SK-N-SH (cell line): ENCODE results near the gene FMNL2. TPM values are rescaled to one million over a fixed set of nuclear protein-coding genes. Genes with fewer than 3 reads are reported as not detected.

Source experiments
- CTCF ChIA-PET: fragments of 300-600, 350-600 bp; formaldehyde crosslinking; extraction: SDS; loops from one replicate; lab custom pipeline; 2021; lab: Yijun Ruan, JAX
- POLR2A ChIA-PET: fragments of 350-600 bp; sonication (Branson Sonifier 250); formaldehyde crosslinking; extraction: SDS; loops from one replicate; lab custom pipeline; 2020; ENCODE audit warnings: antibody characterized with exemption, inconsistent platforms; lab: Yijun Ruan, JAX
- DNase-seq: peaks from one replicate; pipeline ENCODE4 v3.0.0; 2012
- H2AFZ ChIP-seq: fragments of 200-600 bp; sonication (generic); 2 replicates; pipeline ENCODE4 v1.8.1; 2016; ENCODE audit warnings: antibody characterized with exemption, mild to moderate bottlenecking, low read depth
- H3F3A ChIP-seq: fragments of 200-600 bp; sonication (generic); replicated peaks from 2 replicates; pipeline ENCODE3; 2016; ENCODE audit warnings: antibody characterized with exemption, mild to moderate bottlenecking; ENCODE audit not compliant: insufficient read depth
- H3K27ac ChIP-seq, 2 experiments: fragments of 200-500 bp in 1 of 2; fragments of 200-600 bp in 1 of 2; sonication (Bioruptor generic) in 1 of 2; sonication (generic), shearing (Covaris generic) in 1 of 2; 2 replicates each; pipeline versions ENCODE4 v1.5.1 to v1.6.1; 2014 to 2016; ENCODE audit warnings: low read depth in 2 of 2, inconsistent platforms in 1 of 2, low read length in 1 of 2, mild to moderate bottlenecking in 1 of 2, mixed read lengths in 1 of 2
- H3K27me3 ChIP-seq: fragments of 200-600 bp; sonication (generic), shearing (Covaris generic); 2 replicates; pipeline ENCODE4 v1.6.1; 2016; ENCODE audit warnings: mixed run types; ENCODE audit not compliant: insufficient read depth
- H3K36me3 ChIP-seq, 2 experiments: fragments of 200-500 bp in 1 of 2; fragments of 200-600 bp in 1 of 2; sonication (Bioruptor generic) in 1 of 2; sonication (generic) in 1 of 2; replicated peaks in 1 of 2; 2 replicates each; pipeline versions ENCODE3 to v1.5.1; 2014 to 2016; ENCODE audit warnings: low read length in 1 of 2, mild to moderate bottlenecking in 1 of 2; ENCODE audit not compliant: insufficient read depth in 2 of 2, control insufficient read depth in 1 of 2
- H3K4me1 ChIP-seq, 2 experiments: fragments of 200-500 bp in 1 of 2; fragments of 200-600 bp in 1 of 2; sonication (Bioruptor generic) in 1 of 2; sonication (generic), shearing (Covaris generic) in 1 of 2; 2 replicates each; pipeline versions ENCODE4 v1.5.1 to v1.6.1; 2014 to 2016; ENCODE audit warnings: low read depth in 1 of 2, low read length in 1 of 2, mixed run types in 1 of 2; ENCODE audit not compliant: insufficient read depth in 2 of 2, control insufficient read depth in 1 of 2
- H3K4me2 ChIP-seq: fragments of 200-600 bp; sonication (generic), shearing (Covaris generic); 2 replicates; pipeline ENCODE4 v1.6.1; 2017; ENCODE audit warnings: mixed run types
- H3K4me3 ChIP-seq, 2 experiments: fragments of 200-500 bp in 1 of 2; fragments of 200-600 bp in 1 of 2; sonication (Bioruptor generic) in 1 of 2; sonication (generic), shearing (Covaris generic) in 1 of 2; 2 replicates each; pipeline versions ENCODE4 v1.5.1 to v1.8.1; 2014 to 2016; ENCODE audit warnings: low read depth in 2 of 2, inconsistent platforms in 1 of 2, low read length in 1 of 2, mild to moderate bottlenecking in 1 of 2, mixed read lengths in 1 of 2, moderate library complexity in 1 of 2
- H3K79me2 ChIP-seq: fragments of 200-600 bp; sonication (generic); 2 replicates; pipeline ENCODE4 v1.8.1; 2017; ENCODE audit warnings: mild to moderate bottlenecking; ENCODE audit not compliant: insufficient read depth
- H3K9ac ChIP-seq: fragments of 200-600 bp; sonication (generic); 2 replicates; pipeline ENCODE4 v1.6.1; 2017; ENCODE audit warnings: mixed run types
- H3K9me2 ChIP-seq: fragments of 200-600 bp; sonication (generic); 2 replicates; pipeline ENCODE4 v1.6.1; 2017; ENCODE audit warnings: mixed run types
- H3K9me3 ChIP-seq: fragments of 200-600 bp; sonication (generic); 2 replicates; pipeline ENCODE4 v1.6.1; 2017; ENCODE audit warnings: mixed run types, mild to moderate bottlenecking, moderate library complexity
- H4K20me1 ChIP-seq: fragments of 200-600 bp; sonication (generic); 2 replicates; pipeline ENCODE4 v1.6.1; 2017; ENCODE audit warnings: mild to moderate bottlenecking, mixed run types; ENCODE audit not compliant: insufficient read depth
- ELF1 ChIP-seq: IDR thresholded peaks from 2 replicates; pipeline ENCODE4 v1.4.0; 2012
- EP300 ChIP-seq, 2 experiments: IDR thresholded peaks; 2 replicates each; pipeline versions ENCODE4 v1.4.0 to v1.6.1; 2012; ENCODE audit warnings: borderline replicate concordance in 1 of 2, low read depth in 1 of 2, low read length in 1 of 2
- EZH2phosphoT487 ChIP-seq: fragments of 200-600 bp; sonication (generic); IDR thresholded peaks from 2 replicates; pipeline ENCODE4 v1.6.1; 2017; ENCODE audit warnings: low read depth, mixed run types, mild to moderate bottlenecking, antibody characterized with exemption, moderate library complexity, borderline replicate concordance
- FOSL2 ChIP-seq: IDR thresholded peaks from 2 replicates; pipeline ENCODE4 v1.4.0; 2012; ENCODE audit warnings: low read depth, mild to moderate bottlenecking, moderate library complexity, borderline replicate concordance
- FOXM1 ChIP-seq: IDR thresholded peaks from 2 replicates; pipeline ENCODE4 v1.4.0; 2012; ENCODE audit warnings: low read depth, mild to moderate bottlenecking
- GATA2 ChIP-seq: sonication (generic); formaldehyde crosslinking; IDR thresholded peaks from 2 replicates; pipeline ENCODE4 v1.5.0; 2020; ENCODE audit warnings: mild to moderate bottlenecking, missing genetic modification reagents
- JUND ChIP-seq: IDR thresholded peaks from 2 replicates; pipeline ENCODE4 v1.4.0; 2012
- MXI1 ChIP-seq: IDR thresholded peaks from 2 replicates; pipeline ENCODE4 v1.6.1; 2012; ENCODE audit warnings: mild to moderate bottlenecking, low read depth, low read length, improper control_type of control experiment
- NRF1 ChIP-seq: IDR thresholded peaks from 2 replicates; pipeline ENCODE4 v1.6.1; 2012; ENCODE audit warnings: low read depth, mild to moderate bottlenecking, low read length
- POLR2AphosphoS5 ChIP-seq: IDR thresholded peaks from 2 replicates; pipeline ENCODE4 v1.6.1; 2012; ENCODE audit warnings: low read depth, low read length
- RCOR1 ChIP-seq: fragments of 150-350 bp; IDR thresholded peaks from 2 replicates; pipeline ENCODE4 v1.6.1; 2017; ENCODE audit warnings: antibody characterized with exemption, low read length
- RFX5 ChIP-seq: IDR thresholded peaks from 2 replicates; pipeline ENCODE4 v1.6.1; 2012; ENCODE audit warnings: mild to moderate bottlenecking, improper control_type of control experiment, low read length
- RXRA ChIP-seq: IDR thresholded peaks from 2 replicates; pipeline ENCODE4 v1.4.0; 2012; ENCODE audit warnings: low read depth, mild to moderate bottlenecking, borderline replicate concordance
- TAF1 ChIP-seq: IDR thresholded peaks from 2 replicates; pipeline ENCODE4 v1.6.1; 2012; ENCODE audit warnings: low read depth, mild to moderate bottlenecking, low read length, moderate library complexity, borderline replicate concordance
- TEAD4 ChIP-seq: IDR thresholded peaks from 2 replicates; pipeline ENCODE4 v1.4.0; 2012; ENCODE audit warnings: mild to moderate bottlenecking, borderline replicate concordance; ENCODE audit not compliant: insufficient read depth
- WGBS: methylation state at CpG from one replicate; pipeline ENCODE4 v1.1.6; 2017; ENCODE audit warnings: low lambda C conversion rate; 5-methylcytosine and 5-hydroxymethylcytosine counted together
- polyA plus RNA-seq, 3 experiments: library from polyadenylated mRNA; depleted of rRNA; stranded (reverse); fragments of >200 nt; gene quantifications; 2 replicates each; pipeline ENCODE4 v1.2.3, GENCODE V29; 2012
- TF ChIP-seq, protein P1 (sequence below): fragments of 150-350 bp; IDR thresholded peaks from 2 replicates; pipeline ENCODE4 v1.6.1; 2016; ENCODE audit warnings: mild to moderate bottlenecking, low read depth, low read length
- TF ChIP-seq, protein P2 (sequence below): IDR thresholded peaks from 2 replicates; pipeline ENCODE4; 2012
- TF ChIP-seq, protein P3 (sequence below): IDR thresholded peaks from 2 replicates; pipeline ENCODE4 v1.6.1; 2012; ENCODE audit warnings: mild to moderate bottlenecking, low read depth, low read length, moderate library complexity

FMNL2 gene
- polyA plus RNA-seq, 1 of the 3 experiments (the other 2 are of a cell fraction) = 14.5 TPM

DNA sequence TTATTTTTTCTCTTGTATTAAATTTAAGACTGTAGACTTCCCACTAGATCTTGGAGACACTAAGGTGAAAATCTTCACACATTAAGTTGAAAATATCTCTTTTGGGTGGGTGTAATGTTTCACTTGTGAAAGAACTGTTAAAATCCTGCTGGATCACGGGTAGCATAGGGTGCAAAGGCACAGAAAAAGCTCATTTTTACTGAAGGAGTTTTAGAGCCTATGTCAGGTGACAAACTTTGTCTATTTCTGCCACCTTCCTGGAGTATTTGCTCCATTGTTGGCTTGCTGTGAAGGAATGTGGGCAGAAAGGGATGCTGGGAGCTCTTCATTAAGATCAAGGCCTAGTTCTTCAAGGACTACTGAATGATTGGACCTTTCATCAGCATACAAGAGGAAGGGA, 119.4 kb downstream of the FMNL2 start:
- no peak overlapping the region for H2AFZ ChIP-seq
- H4K20me1 ChIP-seq = peaks cover 3% of the 10 kb centered on the region; the same call in 1 of the 2 replicates
- H3F3A ChIP-seq = no peaks in the 10 kb centered on the region
- H3K9me2 ChIP-seq = no peaks in the 10 kb centered on the region
- H3K36me3 ChIP-seq = no peaks in the 10 kb centered on the region
- H3K9ac ChIP-seq = no peak overlapping the region
- H3K4me1 ChIP-seq = no peaks in the 10 kb centered on the region
- TF ChIP-seq FOSL2 (no peak), TAF1 (no peak), TEAD4 (no peak), FOXM1 (no peak), EZH2phosphoT487 (no peak), EP300 (IDR thresholded peaks at IDR 0.05; ENCODE audit: borderline replicate concordance in 1 of 2, low read depth in 1 of 2, low read length in 1 of 2) (no peak), GATA2 (CRISPR knock-in tag) (no peak), POLR2AphosphoS5 (no peak)
- TF ChIP-seq, protein P1, sequence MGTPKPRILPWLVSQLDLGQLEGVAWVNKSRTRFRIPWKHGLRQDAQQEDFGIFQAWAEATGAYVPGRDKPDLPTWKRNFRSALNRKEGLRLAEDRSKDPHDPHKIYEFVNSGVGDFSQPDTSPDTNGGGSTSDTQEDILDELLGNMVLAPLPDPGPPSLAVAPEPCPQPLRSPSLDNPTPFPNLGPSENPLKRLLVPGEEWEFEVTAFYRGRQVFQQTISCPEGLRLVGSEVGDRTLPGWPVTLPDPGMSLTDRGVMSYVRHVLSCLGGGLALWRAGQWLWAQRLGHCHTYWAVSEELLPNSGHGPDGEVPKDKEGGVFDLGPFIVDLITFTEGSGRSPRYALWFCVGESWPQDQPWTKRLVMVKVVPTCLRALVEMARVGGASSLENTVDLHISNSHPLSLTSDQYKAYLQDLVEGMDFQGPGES = no peak
- TF ChIP-seq, all 33 proteins: peak for 0
- POLR2A ChIA-PET = no interaction called here
- Histone ChIP-seq H3K4me3 (no peak overlapping the region), H3K79me2 (no peaks in the 10 kb centered on the region), H3K27ac (no peak overlapping the region), H3K27me3 (no peaks in the 10 kb centered on the region), H3K9me3 (no peaks in the 10 kb centered on the region), H3K4me2 (no peak overlapping the region)
- CTCF ChIA-PET = interaction anchor here (1.1 to 1.2 kb wide), 2 partner anchors 9 to 16 kb away, joined by 4 to 5 read pairs; no protein-coding TSS in a partner anchor
- 95% methylated on average over 1 of the region's 1 CpG for WGBS
- no peak for DNase-seq

DNA sequence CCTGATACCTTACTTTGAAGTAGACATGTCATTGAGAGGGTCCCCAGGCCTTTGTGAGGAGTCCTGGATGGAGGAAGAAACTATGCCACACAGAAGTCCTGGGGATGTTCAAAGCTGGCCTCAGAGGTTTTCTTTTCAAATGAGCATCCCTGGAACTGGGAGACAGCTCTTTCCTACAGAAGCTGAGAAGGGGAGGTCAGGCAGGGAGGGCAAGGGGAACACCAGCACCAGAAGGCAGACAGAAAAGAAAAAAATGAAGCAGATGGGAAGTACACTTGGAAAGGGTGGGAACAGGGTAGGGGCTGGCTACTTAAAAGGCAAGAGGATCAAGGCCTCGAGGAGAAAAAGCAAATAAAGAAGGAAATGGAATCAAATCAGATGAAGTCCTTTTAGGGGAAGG, 120.0 kb downstream of the FMNL2 start:
- Histone ChIP-seq H3K36me3 (no peaks in the 10 kb centered on the region), H3K27ac (no peak overlapping the region), H3F3A (no peaks in the 10 kb centered on the region), H3K9me2 (no peaks in the 10 kb centered on the region), H2AFZ (no peak overlapping the region), H3K9ac (no peak overlapping the region), H3K9me3 (no peaks in the 10 kb centered on the region), H3K4me3 (no peak overlapping the region), H3K4me2 (no peak overlapping the region), H3K27me3 (no peaks in the 10 kb centered on the region), H4K20me1 (peaks cover 3% of the 10 kb centered on the region; the same call in 1 of the 2 replicates), H3K4me1 (no peaks in the 10 kb centered on the region), H3K79me2 (no peaks in the 10 kb centered on the region)
- DNase-seq = no peak
- TF ChIP-seq NRF1 = no peak
- TF ChIP-seq RFX5 = no peak
- no peak for TF ChIP-seq MXI1
- TF ChIP-seq, protein P2, sequence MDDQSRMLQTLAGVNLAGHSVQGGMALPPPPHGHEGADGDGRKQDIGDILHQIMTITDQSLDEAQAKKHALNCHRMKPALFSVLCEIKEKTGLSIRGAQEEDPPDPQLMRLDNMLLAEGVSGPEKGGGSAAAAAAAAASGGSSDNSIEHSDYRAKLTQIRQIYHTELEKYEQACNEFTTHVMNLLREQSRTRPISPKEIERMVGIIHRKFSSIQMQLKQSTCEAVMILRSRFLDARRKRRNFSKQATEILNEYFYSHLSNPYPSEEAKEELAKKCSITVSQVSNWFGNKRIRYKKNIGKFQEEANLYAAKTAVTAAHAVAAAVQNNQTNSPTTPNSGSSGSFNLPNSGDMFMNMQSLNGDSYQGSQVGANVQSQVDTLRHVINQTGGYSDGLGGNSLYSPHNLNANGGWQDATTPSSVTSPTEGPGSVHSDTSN = no peak
- TF ChIP-seq RCOR1 = no peak
- TF ChIP-seq JUND = no peak
- TF ChIP-seq ELF1 = no peak
- TF ChIP-seq, protein P3, sequence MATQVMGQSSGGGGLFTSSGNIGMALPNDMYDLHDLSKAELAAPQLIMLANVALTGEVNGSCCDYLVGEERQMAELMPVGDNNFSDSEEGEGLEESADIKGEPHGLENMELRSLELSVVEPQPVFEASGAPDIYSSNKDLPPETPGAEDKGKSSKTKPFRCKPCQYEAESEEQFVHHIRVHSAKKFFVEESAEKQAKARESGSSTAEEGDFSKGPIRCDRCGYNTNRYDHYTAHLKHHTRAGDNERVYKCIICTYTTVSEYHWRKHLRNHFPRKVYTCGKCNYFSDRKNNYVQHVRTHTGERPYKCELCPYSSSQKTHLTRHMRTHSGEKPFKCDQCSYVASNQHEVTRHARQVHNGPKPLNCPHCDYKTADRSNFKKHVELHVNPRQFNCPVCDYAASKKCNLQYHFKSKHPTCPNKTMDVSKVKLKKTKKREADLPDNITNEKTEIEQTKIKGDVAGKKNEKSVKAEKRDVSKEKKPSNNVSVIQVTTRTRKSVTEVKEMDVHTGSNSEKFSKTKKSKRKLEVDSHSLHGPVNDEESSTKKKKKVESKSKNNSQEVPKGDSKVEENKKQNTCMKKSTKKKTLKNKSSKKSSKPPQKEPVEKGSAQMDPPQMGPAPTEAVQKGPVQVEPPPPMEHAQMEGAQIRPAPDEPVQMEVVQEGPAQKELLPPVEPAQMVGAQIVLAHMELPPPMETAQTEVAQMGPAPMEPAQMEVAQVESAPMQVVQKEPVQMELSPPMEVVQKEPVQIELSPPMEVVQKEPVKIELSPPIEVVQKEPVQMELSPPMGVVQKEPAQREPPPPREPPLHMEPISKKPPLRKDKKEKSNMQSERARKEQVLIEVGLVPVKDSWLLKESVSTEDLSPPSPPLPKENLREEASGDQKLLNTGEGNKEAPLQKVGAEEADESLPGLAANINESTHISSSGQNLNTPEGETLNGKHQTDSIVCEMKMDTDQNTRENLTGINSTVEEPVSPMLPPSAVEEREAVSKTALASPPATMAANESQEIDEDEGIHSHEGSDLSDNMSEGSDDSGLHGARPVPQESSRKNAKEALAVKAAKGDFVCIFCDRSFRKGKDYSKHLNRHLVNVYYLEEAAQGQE = no peak
- no peak for TF ChIP-seq EZH2phosphoT487
- TF ChIP-seq POLR2AphosphoS5 = no peak
- no peak for TF ChIP-seq RXRA
- no peak for TF ChIP-seq TEAD4
- TF ChIP-seq FOSL2 = no peak
- CTCF ChIA-PET = interaction anchor here (1.1 to 1.2 kb wide), 2 partner anchors 9 to 17 kb away, joined by 4 to 5 read pairs; no protein-coding TSS in a partner anchor
- POLR2A ChIA-PET = no interaction called here
- 84% methylated on average over 1 of the region's 1 CpG for WGBS
